Stimulated activated memory B cell treated with anti-CD40 and anti-IgM and Interleukin-4, amounts not matched to agents 10 μg/mL and 1 μg/mL and 100 μg/mL, for 72 hours (primary cell): ENCODE data around the gene RIPPLY3.

Experiments
- ATAC-seq: fragments of 150-1000 bp; cut with Tn5 transposase; 2 replicates; pipeline ENCODE4 v1.10.0; 2021
- H3K27ac Mint-ChIP-seq: one replicate; pipeline ENCODE4 v1.8.0; 2022; ENCODE audit warnings: mild to moderate bottlenecking, mixed read lengths
- H3K27me3 Mint-ChIP-seq: one replicate; pipeline ENCODE4 v1.8.0; 2022; ENCODE audit warnings: mixed read lengths
- H3K36me3 Mint-ChIP-seq: one replicate; pipeline ENCODE4 v1.8.0; 2022; ENCODE audit warnings: mixed read lengths
- H3K4me1 Mint-ChIP-seq: one replicate; pipeline ENCODE4 v1.8.0; 2022; ENCODE audit warnings: mixed read lengths
- H3K4me3 Mint-ChIP-seq: one replicate; pipeline ENCODE4 v1.8.0; 2022; ENCODE audit warnings: mild to moderate bottlenecking, moderate library complexity, mixed read lengths
- H3K9me3 Mint-ChIP-seq: one replicate; pipeline ENCODE4 v1.8.0; 2022; ENCODE audit warnings: mixed read lengths

Gene RIPPLY3

GRCh38 chr21:37059181-37059580, 52.7 kb downstream of the RIPPLY3 start:
- Mint-ChIP-seq H3K27me3 (no peaks in the 10 kb centered on the region), H3K36me3 (no peaks in the 10 kb centered on the region), H3K9me3 (peaks cover 3% of the 10 kb centered on the region), H3K4me1 (no peaks in the 10 kb centered on the region), H3K27ac (no peak overlapping the region), H3K4me3 (no peak overlapping the region)
- no peak for ATAC-seq

DNA sequence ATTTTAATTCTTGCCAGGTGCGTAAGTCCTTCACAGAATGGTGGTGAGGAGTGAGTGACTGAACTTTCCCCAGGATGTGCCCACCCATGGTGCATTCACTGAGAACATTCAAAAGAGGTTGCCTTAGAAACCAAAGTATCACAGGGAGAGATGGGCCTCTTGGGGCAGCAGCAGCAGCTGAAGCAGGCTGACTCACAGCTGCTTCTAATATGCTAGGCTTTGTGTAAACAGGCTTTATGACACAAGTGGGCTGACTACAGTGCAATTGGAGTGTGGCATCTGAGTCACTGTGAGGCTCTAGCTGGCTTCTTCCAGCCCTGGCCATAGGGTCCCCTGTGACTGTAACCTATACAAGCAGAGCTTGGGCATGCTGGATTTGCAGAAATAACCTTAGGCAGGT, 53.8 kb downstream of the RIPPLY3 start:
- Mint-ChIP-seq H3K4me1 (peaks cover 6% of the 10 kb centered on the region), H3K4me3 (no peak overlapping the region), H3K9me3 (peaks cover 3% of the 10 kb centered on the region), H3K36me3 (no peaks in the 10 kb centered on the region), H3K27me3 (no peaks in the 10 kb centered on the region), H3K27ac (no peak overlapping the region)
- ATAC-seq = no peak

DNA sequence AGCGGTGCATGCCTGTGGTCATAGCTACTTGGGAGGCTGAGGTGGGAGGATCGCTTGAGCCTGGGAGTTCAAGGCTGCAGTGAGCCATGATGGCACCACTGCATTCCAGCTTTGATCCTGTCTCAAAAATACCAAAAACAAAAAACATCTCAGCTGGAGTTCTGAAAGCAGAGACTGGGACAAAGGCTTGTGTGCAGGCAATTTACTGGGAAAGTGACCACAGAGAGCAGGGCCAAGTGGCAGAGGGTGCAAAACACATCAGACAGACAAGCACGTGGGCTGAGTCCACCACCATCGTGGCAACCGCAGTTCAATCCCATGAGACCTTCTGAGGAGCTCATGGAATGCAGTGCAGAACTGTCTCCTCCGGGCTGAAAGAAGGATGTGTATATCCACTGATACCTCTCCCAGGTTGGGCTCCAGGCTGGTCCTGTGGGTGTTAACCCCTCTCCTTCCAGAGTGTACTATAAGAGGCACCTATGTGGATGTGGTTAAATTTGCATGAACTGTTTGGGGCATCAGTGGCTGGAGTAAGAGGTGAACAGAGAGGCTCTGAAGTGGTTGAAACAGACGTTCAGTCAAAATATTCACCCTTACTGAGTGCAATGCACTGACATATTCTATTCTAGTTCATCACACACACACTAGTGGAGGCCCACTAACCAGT, 55.6 kb downstream of the RIPPLY3 start:
- Mint-ChIP-seq H3K36me3 (peaks cover 6% of the 10 kb centered on the region), H3K9me3 (peaks cover 3% of the 10 kb centered on the region), H3K27me3 (no peaks in the 10 kb centered on the region), H3K4me3 (no peak overlapping the region), H3K4me1 (peaks cover 6% of the 10 kb centered on the region), H3K27ac (no peak overlapping the region)
- ATAC-seq = no peak

- no peak overlapping the region for H3K4me3 Mint-ChIP-seq
- H3K27me3 Mint-ChIP-seq = no peaks in the 10 kb centered on the region
- peaks cover 9% of the 10 kb centered on the region for H3K36me3 Mint-ChIP-seq
- no peak for ATAC-seq
- no peak overlapping the region for H3K27ac Mint-ChIP-seq
- H3K4me1 Mint-ChIP-seq = peaks cover 6% of the 10 kb centered on the region
- H3K9me3 Mint-ChIP-seq = peaks cover 3% of the 10 kb centered on the region
Measured at GRCh38 chr21:37062593-37062935, 56.1 kb downstream of the RIPPLY3 start.

GRCh38 chr21:37063433-37063832, 56.9 kb downstream of the RIPPLY3 start:
- Mint-ChIP-seq H3K4me1 (peaks cover 6% of the 10 kb centered on the region), H3K27ac (no peak overlapping the region), H3K9me3 (peaks cover 3% of the 10 kb centered on the region), H3K36me3 (peaks cover 17% of the 10 kb centered on the region), H3K4me3 (no peak overlapping the region), H3K27me3 (no peaks in the 10 kb centered on the region)
- ATAC-seq = no peak

DNA sequence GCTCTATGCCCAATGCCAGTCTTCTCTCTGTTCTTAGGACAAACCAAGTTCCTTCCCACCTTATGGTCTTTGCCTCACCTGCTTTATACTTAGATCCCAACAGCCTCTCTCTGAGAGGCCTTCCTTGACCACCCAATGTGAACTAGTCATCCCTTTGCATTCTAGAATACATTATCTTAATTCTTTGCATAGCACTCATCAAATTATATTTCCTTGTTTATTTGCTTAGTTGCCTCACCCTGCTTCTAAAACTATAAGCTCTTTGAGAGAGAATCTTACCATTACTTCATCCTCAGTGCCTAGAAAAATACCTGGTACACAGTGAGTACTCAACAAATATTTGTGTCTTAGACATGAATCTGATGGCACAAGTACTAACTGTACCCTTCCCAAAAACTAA, 58.3 kb downstream of the RIPPLY3 start:
- ATAC-seq = no peak
- H3K9me3 Mint-ChIP-seq = no peaks in the 10 kb centered on the region
- peaks cover 8% of the 10 kb centered on the region for H3K4me1 Mint-ChIP-seq
- no peak overlapping the region for H3K27ac Mint-ChIP-seq
- no peak overlapping the region for H3K4me3 Mint-ChIP-seq
- H3K27me3 Mint-ChIP-seq = no peaks in the 10 kb centered on the region
- H3K36me3 Mint-ChIP-seq = peaks cover 29% of the 10 kb centered on the region

- Mint-ChIP-seq H3K36me3 (peaks cover 37% of the 10 kb centered on the region), H3K4me3 (no peak overlapping the region), H3K27me3 (no peaks in the 10 kb centered on the region), H3K9me3 (no peaks in the 10 kb centered on the region), H3K27ac (no peak overlapping the region), H3K4me1 (peaks cover 15% of the 10 kb centered on the region)
- ATAC-seq = no peak
Measured at GRCh38 chr21:37065561-37066177, 59.2 kb downstream of the RIPPLY3 start.
